Gastrocnemius medialis (tissue), 4 donors: ENCODE data around the gene ADARB2.

Experiments
- POLR2A ChIP-seq, 2 donors: fragments of 450-650 bp; IDR thresholded peaks; one replicate each; pipeline ENCODE4 v1.6.1; 2017; ENCODE audit warnings: antibody characterized with exemption in 2 of 2, mild to moderate bottlenecking in 2 of 2, moderate library complexity in 2 of 2
- TF ChIP-seq, protein P1 (sequence below), 5 experiments: fragments of 450-650 bp in 3 of 5; fragments of 200-600 bp in 2 of 5; sonication (generic) in 2 of 5; IDR thresholded peaks in 4 of 5; conservative IDR thresholded peaks in 1 of 5; 1 replicate in 4 of 5; 2 replicates in 1 of 5; pipeline ENCODE4 v1.5.1; 2016 to 2019; ENCODE audit warnings: antibody characterized with exemption in 5 of 5, mild to moderate bottlenecking in 3 of 5, moderate library complexity in 3 of 5

GRCh38 chr10:1308173-1308961, 429.0 kb downstream of the ADARB2 start:
- TF ChIP-seq, protein P1, sequence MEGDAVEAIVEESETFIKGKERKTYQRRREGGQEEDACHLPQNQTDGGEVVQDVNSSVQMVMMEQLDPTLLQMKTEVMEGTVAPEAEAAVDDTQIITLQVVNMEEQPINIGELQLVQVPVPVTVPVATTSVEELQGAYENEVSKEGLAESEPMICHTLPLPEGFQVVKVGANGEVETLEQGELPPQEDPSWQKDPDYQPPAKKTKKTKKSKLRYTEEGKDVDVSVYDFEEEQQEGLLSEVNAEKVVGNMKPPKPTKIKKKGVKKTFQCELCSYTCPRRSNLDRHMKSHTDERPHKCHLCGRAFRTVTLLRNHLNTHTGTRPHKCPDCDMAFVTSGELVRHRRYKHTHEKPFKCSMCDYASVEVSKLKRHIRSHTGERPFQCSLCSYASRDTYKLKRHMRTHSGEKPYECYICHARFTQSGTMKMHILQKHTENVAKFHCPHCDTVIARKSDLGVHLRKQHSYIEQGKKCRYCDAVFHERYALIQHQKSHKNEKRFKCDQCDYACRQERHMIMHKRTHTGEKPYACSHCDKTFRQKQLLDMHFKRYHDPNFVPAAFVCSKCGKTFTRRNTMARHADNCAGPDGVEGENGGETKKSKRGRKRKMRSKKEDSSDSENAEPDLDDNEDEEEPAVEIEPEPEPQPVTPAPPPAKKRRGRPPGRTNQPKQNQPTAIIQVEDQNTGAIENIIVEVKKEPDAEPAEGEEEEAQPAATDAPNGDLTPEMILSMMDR (IDR thresholded peaks at IDR 0.05 in 4 of 5, conservative IDR thresholded peaks at IDR 0.05 in 1 of 5): no peak
- TF ChIP-seq POLR2A (IDR thresholded peaks at IDR 0.05): no peak
